Epidermal melanocyte (primary cell): ENCODE results near the gene RCL1.
"Not testable (repeated sequence)": the region's sequence is repeated elsewhere in the genome, so short reads cannot be mapped to it uniquely, and the experiment has no call there.

Experiments
- DNase-seq: peaks from one replicate; pipeline ENCODE4 v3.0.0; 2011; ENCODE audit warnings: low spot score; ENCODE audit not compliant: insufficient read length

RCL1 gene

DNA sequence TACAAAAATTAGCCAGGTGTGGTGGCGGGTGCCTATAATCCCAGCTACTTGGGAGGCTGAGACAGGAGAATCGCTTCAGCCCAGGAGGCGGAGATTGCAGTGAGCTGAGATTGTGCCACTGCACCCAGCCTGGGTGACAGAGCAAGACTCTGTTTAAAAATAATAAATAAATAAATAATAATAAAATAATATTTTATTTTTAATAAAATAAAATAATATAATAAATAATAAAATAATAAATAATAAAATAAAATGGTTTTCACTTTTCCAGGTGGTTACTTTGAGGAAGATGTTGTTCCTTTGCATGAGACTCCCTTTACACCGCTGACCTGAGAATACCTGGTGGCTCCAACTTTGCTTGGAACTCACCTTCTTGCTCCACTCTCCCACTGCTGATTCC is 82.8 kb downstream of the RCL1 start:
- DNase-seq, result no peak

DNA sequence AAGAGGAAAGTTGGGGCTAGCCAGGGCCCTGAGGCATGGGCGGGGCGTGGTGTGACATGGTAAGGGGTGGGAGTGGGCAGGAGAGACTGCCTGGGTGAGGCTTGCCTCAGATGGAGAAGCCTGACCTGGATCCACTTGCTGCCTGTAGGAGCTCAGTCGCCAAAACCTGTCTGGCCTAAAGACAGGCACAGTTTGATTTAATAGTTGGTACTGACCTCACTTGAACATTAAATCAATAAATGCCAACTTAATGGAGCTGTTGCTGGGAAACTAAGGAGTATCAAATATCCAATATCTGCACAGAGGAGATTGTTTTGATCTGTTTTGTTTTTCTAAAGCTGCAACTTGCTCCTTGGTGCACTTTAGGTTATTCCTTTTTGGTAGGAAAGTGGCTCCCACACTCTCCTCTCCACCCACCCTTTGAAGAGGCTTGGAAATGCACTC is 86.4 kb downstream of the RCL1 start:
- no peak for DNase-seq

DNA sequence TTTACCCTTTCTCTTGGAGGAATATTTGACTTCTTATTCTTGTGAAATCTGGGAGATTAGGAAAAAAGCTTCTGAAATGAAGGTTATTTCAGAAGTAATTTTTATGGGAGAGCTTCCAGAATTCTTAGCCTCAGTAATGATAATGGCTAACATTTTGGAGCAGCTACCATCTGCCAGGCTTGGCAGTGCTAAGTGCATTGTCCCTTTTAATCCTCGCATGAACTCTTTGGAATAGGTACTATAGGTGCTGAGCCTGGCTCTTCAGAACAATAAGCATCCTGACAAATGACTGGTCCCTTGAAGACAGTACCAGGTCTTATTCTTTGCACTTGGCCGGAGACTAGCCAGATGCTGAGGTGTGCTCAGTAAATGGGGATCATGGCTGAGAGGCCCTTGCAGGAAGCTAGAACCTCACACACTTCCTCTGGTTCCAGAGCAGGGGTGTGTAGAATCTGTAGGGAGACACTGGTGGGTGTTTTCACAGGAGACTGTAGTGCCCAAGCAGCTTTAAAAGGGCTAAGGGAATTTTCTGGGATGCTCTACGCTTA is 90.7 kb downstream of the RCL1 start:
- no peak for DNase-seq

DNA sequence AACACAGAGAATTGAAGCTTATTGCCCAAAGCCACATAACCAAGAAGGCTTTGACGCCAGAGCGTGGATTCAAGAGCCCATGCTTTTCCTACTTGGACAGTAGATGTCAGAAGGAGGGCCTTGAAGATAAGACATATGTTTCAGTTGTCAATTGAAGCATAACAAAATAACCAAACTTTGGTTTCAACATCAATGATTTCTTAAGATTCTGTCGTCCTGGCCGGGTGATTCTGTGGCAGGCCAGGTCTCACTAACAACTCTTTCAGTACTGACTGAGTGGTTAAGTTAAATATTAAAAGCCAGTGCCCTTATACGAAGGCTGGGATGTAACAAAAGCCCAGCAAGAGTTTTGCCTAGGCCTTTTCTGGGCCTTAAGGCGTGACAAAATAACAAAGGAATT is 94.0 kb downstream of the RCL1 start:
- DNase-seq, result no peak

DNA sequence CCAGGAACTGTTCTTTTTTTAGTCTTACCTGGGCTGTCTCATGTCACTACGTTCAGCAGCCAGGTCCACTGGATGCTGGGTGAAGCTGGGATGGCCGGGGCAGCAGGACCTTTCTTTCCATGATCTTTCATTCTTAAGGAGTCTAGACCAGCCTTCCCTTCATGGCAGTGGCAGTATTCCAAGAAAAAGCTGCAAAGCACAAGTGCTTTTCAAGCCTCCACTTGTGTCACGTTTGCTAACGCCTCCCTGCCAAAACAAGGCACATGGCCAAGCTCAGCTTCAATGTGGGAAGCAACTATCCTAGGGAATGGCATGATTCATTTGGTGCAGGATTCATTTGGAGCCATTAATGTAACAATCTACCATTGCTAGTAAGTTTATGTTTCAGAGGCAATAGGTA is 94.8 kb downstream of the RCL1 start:
- no peak for DNase-seq

DNA sequence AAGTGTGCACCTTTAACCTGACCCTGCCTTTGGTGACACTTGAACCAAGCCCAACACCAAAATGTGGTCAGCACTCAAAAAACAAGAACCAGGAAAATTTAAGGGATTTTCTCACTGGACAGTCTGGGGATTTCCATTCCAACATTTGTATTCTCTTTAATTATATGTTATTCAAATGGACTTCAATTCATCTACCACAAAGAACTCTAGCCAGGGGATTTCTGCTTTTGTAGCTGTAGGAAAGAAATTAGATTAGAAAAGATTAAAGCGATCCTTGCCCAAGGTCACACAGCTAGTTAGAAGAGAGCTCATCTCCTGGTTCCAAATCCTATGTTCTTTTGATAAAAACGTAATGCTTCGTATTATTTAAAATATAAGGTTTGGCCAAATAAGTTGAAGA is 97.5 kb downstream of the RCL1 start:
- DNase-seq, result no peak

DNA sequence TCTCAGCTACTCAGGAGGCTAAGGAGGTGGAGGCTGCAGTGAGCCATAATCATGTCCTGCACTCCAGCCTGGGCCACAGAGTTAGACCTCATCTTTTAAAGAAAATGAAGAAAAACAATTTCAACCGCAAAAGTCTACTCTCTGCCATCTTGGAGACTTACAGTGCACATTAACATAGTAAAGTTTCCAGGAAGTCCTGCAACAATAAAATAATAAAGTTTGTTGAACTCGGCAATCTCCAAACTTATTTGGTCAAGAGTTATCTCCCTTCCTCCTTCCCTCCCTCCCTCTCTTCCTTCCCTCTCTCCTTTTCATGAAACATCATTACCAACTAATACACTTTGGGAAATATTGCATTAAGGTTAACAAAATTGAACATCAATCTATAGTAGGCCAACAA is 98.2 kb downstream of the RCL1 start:
- no peak for DNase-seq

DNA sequence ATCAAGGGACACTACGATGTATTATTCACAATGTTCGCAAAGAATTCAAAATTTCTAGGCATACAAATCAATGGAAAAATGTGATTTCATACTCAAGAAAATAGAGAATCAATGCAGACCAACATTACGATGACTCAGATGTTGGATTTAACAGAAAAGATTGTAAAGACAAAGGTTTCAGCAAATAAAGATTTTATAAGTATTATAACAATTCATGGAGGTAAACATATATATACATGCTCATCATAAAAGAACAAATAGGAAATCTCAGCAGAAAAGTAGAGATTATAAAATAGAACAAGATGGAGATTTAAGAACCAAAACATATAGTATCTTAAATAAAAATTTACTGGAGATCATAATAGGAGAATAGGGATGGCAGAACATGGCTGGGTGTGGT is 98.9 kb downstream of the RCL1 start:
- DNase-seq, result no peak

DNA sequence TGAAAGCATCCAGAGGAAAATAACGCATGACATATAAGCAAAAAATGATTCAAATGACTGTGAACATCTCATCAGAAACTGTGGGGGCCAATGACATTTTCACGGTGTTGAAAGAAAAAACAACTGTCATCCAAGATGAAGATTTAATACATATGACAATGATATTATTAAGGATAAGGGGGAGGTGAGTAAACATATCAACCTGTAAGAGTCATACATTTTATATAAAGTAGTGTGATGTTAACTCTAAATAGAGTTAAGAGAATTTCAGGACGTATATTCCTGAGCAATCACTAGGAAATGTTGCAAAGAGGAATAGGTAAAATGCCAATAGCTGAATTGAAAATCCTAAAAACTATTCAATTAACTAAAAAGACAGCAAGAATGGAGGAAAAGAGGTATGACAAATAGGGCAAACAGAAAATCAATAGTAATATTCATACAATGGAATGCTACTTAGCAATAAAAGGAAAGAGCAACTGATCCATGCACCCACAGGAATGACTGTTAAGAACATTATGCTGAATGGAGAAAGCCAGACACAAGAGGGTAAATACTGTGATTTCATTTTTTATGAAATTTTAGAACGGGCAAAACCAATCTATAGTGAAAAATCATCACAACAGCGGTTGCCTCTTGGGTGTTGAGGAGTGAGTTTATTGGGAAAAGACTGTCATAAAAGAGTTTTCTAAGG is 99.9 kb downstream of the RCL1 start:
- no peak for DNase-seq

DNA sequence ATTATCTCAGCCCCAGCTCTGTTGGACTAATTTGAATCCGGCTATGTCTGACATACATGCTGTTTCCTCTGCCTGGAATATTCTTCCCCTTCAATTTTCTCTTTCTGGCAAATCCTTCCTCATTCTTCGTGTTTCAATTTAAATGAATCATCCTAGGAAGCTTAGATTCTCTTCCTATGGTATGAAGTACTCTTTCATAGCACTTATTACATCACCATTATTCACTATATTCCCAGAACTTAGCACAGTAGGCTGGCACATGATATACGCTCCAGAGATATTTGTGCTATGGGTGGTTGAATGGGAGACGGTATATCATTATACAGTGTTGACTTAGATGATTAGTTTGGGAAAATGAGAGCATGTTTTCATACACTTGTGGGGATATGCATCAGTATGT is 101.3 kb downstream of the RCL1 start:
- DNase-seq, result no peak

DNA sequence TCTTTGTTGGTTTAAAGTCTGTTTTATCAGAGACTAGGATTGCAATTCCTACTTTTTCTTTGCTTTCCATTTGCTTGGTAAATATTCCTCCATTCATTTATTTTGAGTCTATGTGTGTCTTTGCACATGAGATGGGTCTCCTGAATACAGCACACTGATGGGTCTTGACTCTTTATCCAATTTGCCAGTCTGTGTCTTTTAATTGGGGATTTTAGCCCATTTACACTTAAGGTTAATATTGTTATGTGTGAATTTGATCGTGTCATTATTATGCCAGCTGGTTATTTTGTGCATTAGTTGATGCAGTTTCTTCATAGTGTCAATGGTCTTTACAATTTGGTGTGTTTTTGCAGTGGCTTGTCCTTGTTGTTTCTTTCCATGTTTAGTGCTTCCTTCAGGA is 107.1 kb downstream of the RCL1 start:
- DNase-seq, result not testable (repeated sequence)

DNA sequence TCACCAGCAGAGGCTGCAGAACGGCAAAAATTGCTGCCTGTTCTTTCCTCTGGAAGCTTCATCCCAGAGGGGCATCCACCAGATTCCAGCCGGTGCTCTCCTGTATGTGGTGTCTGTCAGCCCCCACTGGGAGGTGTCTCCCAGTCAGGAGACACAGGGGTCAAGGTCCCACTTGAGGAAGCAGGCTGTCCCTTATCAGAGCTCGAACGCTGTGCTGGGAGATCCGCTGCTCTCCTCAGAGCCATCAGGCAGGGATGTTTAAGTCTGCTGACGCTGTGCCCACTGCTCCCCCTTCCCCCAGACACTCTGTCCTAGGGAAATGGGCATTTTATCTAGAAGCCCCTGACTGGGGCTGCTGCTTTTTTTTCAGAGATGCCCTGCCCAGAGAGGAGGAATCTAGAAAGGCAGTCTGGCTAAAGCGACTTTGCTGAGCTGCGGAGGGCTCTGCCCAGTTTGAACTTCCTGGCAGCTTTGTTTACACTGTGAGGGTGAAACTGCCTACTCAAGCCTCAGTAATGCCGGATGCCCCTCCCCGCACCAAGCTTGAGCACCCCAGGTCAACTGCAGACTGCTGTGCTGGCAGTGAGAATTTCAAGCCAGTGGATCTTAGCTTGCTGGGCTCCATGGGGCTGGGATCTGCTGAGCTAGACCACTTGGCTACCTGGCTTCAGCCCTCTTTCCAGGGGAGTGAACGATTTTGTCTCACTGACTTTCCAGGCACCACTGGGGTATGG is 108.8 kb downstream of the RCL1 start:
- not testable (repeated sequence) for DNase-seq

DNA sequence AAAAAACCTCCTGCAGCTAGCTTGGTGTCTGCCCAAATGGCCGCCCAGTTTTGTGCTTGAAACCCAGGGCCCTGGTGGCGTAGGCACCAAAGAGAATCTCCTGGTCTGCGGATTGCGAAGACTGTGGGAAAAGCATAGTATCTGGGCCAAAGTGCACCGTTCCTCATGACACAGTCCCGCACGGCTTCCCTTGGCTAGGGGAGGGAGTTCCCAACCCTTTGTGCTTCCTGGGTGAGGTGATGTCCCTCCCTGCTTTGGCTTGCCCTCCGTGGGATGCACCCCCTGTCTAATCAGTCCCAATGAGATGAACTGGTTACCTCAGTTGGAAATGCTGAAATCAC is 109.4 kb downstream of the RCL1 start:
- DNase-seq, result no peak

DNA sequence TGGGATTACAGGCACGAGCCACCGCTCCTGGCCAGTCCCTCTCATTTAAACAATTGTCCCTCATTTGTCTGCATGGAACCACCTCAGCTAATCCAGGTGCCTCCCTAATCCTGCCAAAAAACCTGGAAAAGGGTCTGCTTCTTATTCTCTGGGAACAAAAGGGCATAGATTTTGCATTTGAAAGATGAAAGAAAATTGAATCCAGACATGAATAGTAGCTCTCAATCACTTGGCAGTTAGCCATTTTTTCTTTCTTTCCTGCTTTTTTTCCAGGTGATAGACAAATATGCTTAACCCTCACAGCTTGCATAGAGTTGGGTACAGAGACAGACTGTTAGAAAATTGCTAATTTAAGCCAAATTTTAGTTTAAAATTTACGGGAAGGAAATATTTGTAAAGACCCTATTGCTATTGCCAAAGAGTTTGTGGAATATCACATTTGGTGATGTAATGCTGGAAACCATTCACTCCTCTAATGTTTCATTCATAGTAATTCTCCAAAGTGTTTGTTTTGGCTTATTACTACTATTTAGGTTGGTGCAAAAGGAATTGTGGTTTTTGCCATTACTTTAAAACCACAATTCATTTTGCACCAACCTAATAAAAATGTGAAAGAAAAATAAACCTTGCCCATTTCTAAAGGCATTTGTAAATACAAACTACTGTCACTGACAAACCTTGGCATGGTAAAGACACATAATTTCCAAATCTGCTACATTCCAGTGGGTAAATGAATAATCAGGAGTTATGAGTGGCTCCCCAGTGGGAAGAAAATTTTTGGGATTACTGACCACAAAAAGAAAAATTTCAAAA is 111.8 kb downstream of the RCL1 start:
- DNase-seq, result no peak

DNA sequence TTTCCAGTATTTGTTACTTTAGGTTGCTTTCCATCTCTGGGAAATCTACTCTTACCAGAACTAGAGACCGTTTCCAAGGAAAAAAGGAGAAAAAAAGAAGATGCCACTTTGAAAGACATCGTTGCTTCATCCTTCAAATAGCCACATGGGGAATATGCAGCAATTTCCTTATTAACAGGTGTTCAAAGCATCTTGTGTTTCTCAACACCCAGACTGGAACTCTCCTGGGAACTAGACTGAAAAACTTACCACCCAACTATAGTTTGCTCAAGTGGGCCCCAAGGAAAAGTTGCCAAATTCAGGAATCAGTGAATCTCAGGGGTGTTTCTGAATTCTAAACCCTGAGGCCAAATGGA is 112.4 kb downstream of the RCL1 start:
- DNase-seq, result no peak
